NCI-H345 (cell line): Measurements from ENCODE around the gene PITPNM3.

Experiments used
- DNase-seq: peaks from one replicate; lab custom pipeline; 2025; lab: John Stamatoyannopoulos, UW

The PITPNM3 gene

GRCh38 chr17:6443692-6444570 is 112.4 kb downstream of the PITPNM3 start, which contains the start of gene PIMREG:
PIMREG (plus strand) TSS chr17:6444455; CDS start chr17:6445111, 656 bp downstream.
- DNase-seq: peak; percentile 94

- DNase-seq: no peak
Observed at GRCh38 chr17:6442775-6443174, 113.6 kb downstream of the PITPNM3 start.

GRCh38 chr17:6439951-6440350 is 116.4 kb downstream of the PITPNM3 start:
- no peak for DNase-seq

GRCh38 chr17:6437956-6438355 is 118.4 kb downstream of the PITPNM3 start:
- DNase-seq: no peak

GRCh38 chr17:6437466-6437865 is 118.9 kb downstream of the PITPNM3 start:
- no peak for DNase-seq

GRCh38 chr17:6435968-6436367 is 120.4 kb downstream of the PITPNM3 start:
- peak; percentile 43 for DNase-seq

GRCh38 chr17:6435051-6435450 is 121.3 kb downstream of the PITPNM3 start, which contains the start of gene AIPL1:
AIPL1 (minus strand) TSS chr17:6435121; CDS start chr17:6435104, 17 bp downstream.
- no peak for DNase-seq

GRCh38 chr17:6430769-6431168 is 125.6 kb downstream of the PITPNM3 start:
- no peak for DNase-seq

- DNase-seq: no peak
Observed at GRCh38 chr17:6429266-6429665, 127.1 kb downstream of the PITPNM3 start.

- DNase-seq: no peak
Observed at GRCh38 chr17:6428207-6428965, 128.0 kb downstream of the PITPNM3 start.

GRCh38 chr17:6427279-6427781 is 129.0 kb downstream of the PITPNM3 start:
- DNase-seq: no peak

GRCh38 chr17:6426356-6427101 is 129.8 kb downstream of the PITPNM3 start:
- peak; percentile 47 for DNase-seq

- no peak for DNase-seq
Observed at GRCh38 chr17:6425407-6425806, 130.9 kb downstream of the PITPNM3 start.

- no peak for DNase-seq
Observed at GRCh38 chr17:6423931-6424330, 132.4 kb downstream of the PITPNM3 start.

- DNase-seq: no peak
Observed at GRCh38 chr17:6422654-6423241, 133.6 kb downstream of the PITPNM3 start.

- peak; percentile 70 for DNase-seq
Observed at GRCh38 chr17:6421700-6422604, 134.4 kb downstream of the PITPNM3 start.

GRCh38 chr17:6420173-6420641 is 136.1 kb downstream of the PITPNM3 start:
- DNase-seq: peak; percentile 56

GRCh38 chr17:6415616-6416015 is 140.7 kb downstream of the PITPNM3 start:
- no peak for DNase-seq

- peak; percentile 55 for DNase-seq
Observed at GRCh38 chr17:6413065-6413464, 143.3 kb downstream of the PITPNM3 start.

GRCh38 chr17:6408735-6409134 is 147.6 kb downstream of the PITPNM3 start:
- no peak for DNase-seq
